A549 (cell line): Measurements from ENCODE around the gene GRAMD1A.

Experiments used
- CTCF ChIP-seq: fragments of >200 bp; sonication (Bioruptor Twin); formaldehyde crosslinking; IDR thresholded peaks from 3 replicates; pipeline ENCODE4 v1.5.1; 2016
- REST ChIP-seq: fragments of 200-600 bp; sonication (generic); IDR thresholded peaks from 2 replicates; pipeline ENCODE4 v1.6.1; 2016; ENCODE audit warnings: antibody characterized with exemption, mild to moderate bottlenecking, moderate library complexity
- TP53 ChIP-seq: fragments of 250-450 bp; sonication (Bioruptor Pico); IDR thresholded peaks from 2 replicates; pipeline ENCODE4 v1.5.0; 2021; ENCODE audit warnings: mild to moderate bottlenecking, moderate library complexity

- TF ChIP-seq CTCF (no peak), TP53 (CRISPR knock-in tag) (no peak), REST (no peak)
These were observed 9.4 kb upstream of the GRAMD1A start for GRCh38 chr19:34990578-34991192.
